PC-3 (cell line): ENCODE data around the gene DALRD3. TPM values are rescaled to one million over a fixed set of nuclear protein-coding genes. Genes with fewer than 3 reads are reported as not detected.

ENCODE experiments used
- ATAC-seq: fragments of 200-7000 bp; cut with Tn5 transposase; 2 replicates; pipeline ENCODE4 v1.9.1; 2020; ENCODE audit warnings: mild to moderate bottlenecking, moderate library complexity
- BruUV-seq: library from RNA; stranded (reverse); fragments of 400-500 nt; replicated peaks from 2 replicates; lab custom pipeline; 2021; lab: Mats Ljungman, UMichigan
- CTCF ChIA-PET: fragments of 300-600 bp; sonication (Branson Sonifier 250); formaldehyde crosslinking; loops from one replicate; lab custom pipeline; 2022; ENCODE audit warnings: antibody characterized with exemption; lab: Charles Lee
- POLR2A ChIA-PET: fragments of 300-600 bp; sonication (Branson Sonifier 250); formaldehyde crosslinking; loops from one replicate; lab custom pipeline; 2022; ENCODE audit warnings: antibody characterized with exemption; ENCODE audit not compliant: unreplicated experiment; lab: Charles Lee
- DNase-seq: peaks from one replicate; pipeline ENCODE4 v3.0.0-alpha.2; 2015
- H2AFZ ChIP-seq: fragments of 300-600 bp; sonication (generic); 2 replicates; pipeline ENCODE4 v1.6.0; 2016; ENCODE audit warnings: antibody characterized with exemption, low read length
- H3F3A ChIP-seq: fragments of 300-600 bp; sonication (generic); one replicate; pipeline ENCODE4 v1.6.0; 2017; ENCODE audit warnings: antibody characterized with exemption, low read length, control low read depth, mild to moderate bottlenecking; ENCODE audit not compliant: unreplicated experiment
- H3K27ac ChIP-seq: fragments of 300-600 bp; sonication (generic); 2 replicates; pipeline ENCODE4 v1.5.1; 2016; ENCODE audit warnings: mild to moderate bottlenecking, low read length
- H3K27me3 ChIP-seq: fragments of 300-600 bp; sonication (generic); 2 replicates; pipeline ENCODE4 v1.6.1; 2016; ENCODE audit warnings: low read length, mixed read lengths
- H3K36me3 ChIP-seq: fragments of 300-600 bp; sonication (generic); 2 replicates; pipeline ENCODE4 v1.6.1; 2016; ENCODE audit warnings: low read depth, mixed run types, low read length, mixed read lengths
- H3K4me1 ChIP-seq: fragments of 300-600 bp; sonication (generic); 2 replicates; pipeline ENCODE4 v1.5.1; 2016; ENCODE audit warnings: low read length; ENCODE audit not compliant: insufficient read depth
- H3K4me2 ChIP-seq: fragments of 300-600 bp; sonication (generic); 2 replicates; pipeline ENCODE4 v1.6.0; 2016; ENCODE audit warnings: low read length
- H3K4me3 ChIP-seq: fragments of 300-600 bp; sonication (generic); 2 replicates; pipeline ENCODE4 v1.5.1; 2016; ENCODE audit warnings: mild to moderate bottlenecking, low read length, mixed read lengths
- H3K79me2 ChIP-seq: fragments of 300-600 bp; sonication (generic); 2 replicates; pipeline ENCODE4 v1.6.1; 2017; ENCODE audit warnings: low read length, mixed read lengths
- H3K9ac ChIP-seq: fragments of 300-600 bp; sonication (generic); 2 replicates; pipeline ENCODE4 v1.6.0; 2016; ENCODE audit warnings: mild to moderate bottlenecking, low read length
- H3K9me2 ChIP-seq: fragments of 300-600 bp; sonication (generic); replicated peaks from 2 replicates; pipeline ENCODE4 v1.6.1; 2016; ENCODE audit warnings: mixed run types, low read length, mixed read lengths
- H3K9me3 ChIP-seq: fragments of 300-600 bp; sonication (generic); 2 replicates; pipeline ENCODE4 v1.6.1; 2016; ENCODE audit warnings: low read length, mixed read lengths
- H4K20me1 ChIP-seq: fragments of 300-600 bp; sonication (generic); 2 replicates; pipeline ENCODE4 v1.6.1; 2016; ENCODE audit warnings: low read length, mixed read lengths
- CTCF ChIP-seq: fragments of 300-600 bp; sonication (generic); conservative IDR thresholded peaks from 2 replicates; pipeline ENCODE4 v1.5.1; 2017; ENCODE audit warnings: antibody characterized with exemption, low read depth, mild to moderate bottlenecking, low read length
- EZH2 ChIP-seq: fragments of 300-600 bp; sonication (generic); IDR thresholded peaks from one replicate; pipeline ENCODE4 v1.6.1; 2017; ENCODE audit warnings: antibody characterized with exemption, mild to moderate bottlenecking, low read length; ENCODE audit not compliant: unreplicated experiment
- EZH2phosphoT487 ChIP-seq: fragments of 300-600 bp; sonication (generic); IDR thresholded peaks from 2 replicates; pipeline ENCODE4 v1.6.1; 2018; ENCODE audit warnings: mild to moderate bottlenecking, antibody characterized with exemption, low read length, borderline replicate concordance
- intact Hi-C: fragments of 100-400 bp; cut with micrococcal nuclease; formaldehyde crosslinking; loops from 2 replicates; pipeline ENCODE4 v1.9.0; 2023
- total RNA-seq: library from RNA; depleted of rRNA; stranded (reverse); fragments of >200 nt; gene quantifications from 2 replicates; pipeline ENCODE4 v1.2.3, GENCODE V29; 2014

Gene DALRD3
- total RNA-seq, 1 experiment from 2014 or later: 43.3 TPM

GRCh38 chr3:48999085-48999858, 19.1 kb downstream of the DALRD3 start:
- BruUV-seq: no TSS peak
- no peak overlapping the region for H3K4me3 ChIP-seq
- DNase-seq (no peak), ATAC-seq (no peak)
- POLR2A ChIA-PET: interaction anchor here (0.5 kb wide), 1 partner anchor 410 kb away, joined by 3 read pairs; no protein-coding TSS in a partner anchor
- TF ChIP-seq EZH2phosphoT487 (no peak), CTCF (no peak), EZH2 (no peak)
- peaks cover 7% of the 10 kb centered on the region; the same call in 1 of the 2 replicates for H3K79me2 ChIP-seq
- H3K27ac ChIP-seq: no peak overlapping the region
- H3K9me2 ChIP-seq: no peaks in the 10 kb centered on the region
- no peaks in the 10 kb centered on the region for H3K36me3 ChIP-seq
- no peaks in the 10 kb centered on the region for H3K27me3 ChIP-seq
- H3F3A ChIP-seq: no peaks in the 10 kb centered on the region
- no peaks in the 10 kb centered on the region for H3K9me3 ChIP-seq
- no peaks in the 10 kb centered on the region for H3K4me1 ChIP-seq
- H3K9ac ChIP-seq: no peak overlapping the region
- H4K20me1 ChIP-seq: no peaks in the 10 kb centered on the region
- H3K4me2 ChIP-seq: no peak overlapping the region
- CTCF ChIA-PET: no interaction called here
- intact Hi-C loops: no loop called here
- no peak overlapping the region for H2AFZ ChIP-seq

GRCh38 chr3:48997714-48998637, 20.4 kb downstream of the DALRD3 start:
- CTCF ChIA-PET: interaction anchor here (0.5 kb wide), 1 partner anchor 292 kb away, joined by 4 read pairs; no protein-coding TSS in a partner anchor

More at GRCh38 chr3:48997714-48998637, 20.4 kb downstream of the DALRD3 start:
- H3K9me3 ChIP-seq: no peaks in the 10 kb centered on the region
- no peaks in the 10 kb centered on the region for H3K9me2 ChIP-seq
- no peaks in the 10 kb centered on the region for H3K27me3 ChIP-seq
- TF ChIP-seq CTCF: no peak
- no peak for TF ChIP-seq EZH2phosphoT487
- no peak for TF ChIP-seq EZH2
- peaks cover 18% of the 10 kb centered on the region for H3K79me2 ChIP-seq
- H3K36me3 ChIP-seq: no peaks in the 10 kb centered on the region
- no peak for ATAC-seq
- no peaks in the 10 kb centered on the region for H4K20me1 ChIP-seq
- POLR2A ChIA-PET: no interaction called here
- no peak overlapping the region for H3K4me3 ChIP-seq
- H3K27ac ChIP-seq: no peak overlapping the region
- H2AFZ ChIP-seq: no peak overlapping the region
- H3K4me1 ChIP-seq: no peaks in the 10 kb centered on the region
- no peak for DNase-seq
- no peak overlapping the region for H3K9ac ChIP-seq
- H3K4me2 ChIP-seq: no peak overlapping the region
- H3F3A ChIP-seq: no peaks in the 10 kb centered on the region
- no TSS peak for BruUV-seq
- intact Hi-C loops: no loop called here
